ENCODE measurements around the gene EPB42.

DNA sequence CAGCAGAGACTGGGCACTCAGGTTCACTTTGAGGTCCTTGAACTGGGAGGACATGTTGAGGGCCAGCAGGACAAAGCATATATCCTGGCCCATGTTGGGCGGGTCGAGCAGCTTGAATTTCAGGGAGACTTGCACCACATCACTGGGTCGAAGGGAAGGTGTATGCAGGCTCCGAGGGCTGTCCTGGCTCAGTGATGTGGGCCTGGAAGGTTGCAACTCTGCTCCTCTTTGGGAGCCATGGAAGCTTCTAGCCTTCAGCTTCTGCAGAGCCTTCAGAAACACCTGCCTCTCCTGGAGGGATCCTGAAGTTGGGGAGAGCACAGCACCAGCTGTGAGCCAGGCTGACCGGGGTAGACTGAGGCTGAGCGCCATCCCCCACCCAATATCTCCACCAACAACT, 14.7 kb upstream of the EPB42 start:
- TF ChIP-seq EP300 (IDR thresholded peaks at IDR 0.05) = no peak
- TF ChIP-seq, protein P1, sequence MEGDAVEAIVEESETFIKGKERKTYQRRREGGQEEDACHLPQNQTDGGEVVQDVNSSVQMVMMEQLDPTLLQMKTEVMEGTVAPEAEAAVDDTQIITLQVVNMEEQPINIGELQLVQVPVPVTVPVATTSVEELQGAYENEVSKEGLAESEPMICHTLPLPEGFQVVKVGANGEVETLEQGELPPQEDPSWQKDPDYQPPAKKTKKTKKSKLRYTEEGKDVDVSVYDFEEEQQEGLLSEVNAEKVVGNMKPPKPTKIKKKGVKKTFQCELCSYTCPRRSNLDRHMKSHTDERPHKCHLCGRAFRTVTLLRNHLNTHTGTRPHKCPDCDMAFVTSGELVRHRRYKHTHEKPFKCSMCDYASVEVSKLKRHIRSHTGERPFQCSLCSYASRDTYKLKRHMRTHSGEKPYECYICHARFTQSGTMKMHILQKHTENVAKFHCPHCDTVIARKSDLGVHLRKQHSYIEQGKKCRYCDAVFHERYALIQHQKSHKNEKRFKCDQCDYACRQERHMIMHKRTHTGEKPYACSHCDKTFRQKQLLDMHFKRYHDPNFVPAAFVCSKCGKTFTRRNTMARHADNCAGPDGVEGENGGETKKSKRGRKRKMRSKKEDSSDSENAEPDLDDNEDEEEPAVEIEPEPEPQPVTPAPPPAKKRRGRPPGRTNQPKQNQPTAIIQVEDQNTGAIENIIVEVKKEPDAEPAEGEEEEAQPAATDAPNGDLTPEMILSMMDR (IDR thresholded peaks at IDR 0.05) = no peak
- no peak for TF ChIP-seq POLR2A (IDR thresholded peaks at IDR 0.05)
